ENCODE data around the gene ATP9B.

DNA sequence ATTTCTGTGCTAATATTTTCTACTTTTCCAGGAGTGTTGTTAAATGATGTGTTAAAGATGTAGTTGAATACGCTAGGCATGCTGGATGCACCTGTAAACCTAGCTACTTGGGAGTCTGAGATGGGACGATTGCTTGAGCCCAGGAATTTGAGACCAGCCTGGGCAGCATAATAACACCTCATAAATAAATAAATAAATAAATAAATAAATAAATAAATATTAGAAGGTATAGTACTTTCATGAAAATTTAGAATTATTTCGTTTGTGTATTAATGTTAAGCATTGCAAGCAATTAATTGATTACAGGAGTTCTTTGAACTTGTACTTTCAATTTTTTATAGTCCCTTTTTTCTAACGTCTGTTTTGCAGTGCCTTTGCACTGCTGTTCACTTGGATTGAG lies 137.2 kb downstream of the ATP9B start:
- TF ChIP-seq, protein P1, sequence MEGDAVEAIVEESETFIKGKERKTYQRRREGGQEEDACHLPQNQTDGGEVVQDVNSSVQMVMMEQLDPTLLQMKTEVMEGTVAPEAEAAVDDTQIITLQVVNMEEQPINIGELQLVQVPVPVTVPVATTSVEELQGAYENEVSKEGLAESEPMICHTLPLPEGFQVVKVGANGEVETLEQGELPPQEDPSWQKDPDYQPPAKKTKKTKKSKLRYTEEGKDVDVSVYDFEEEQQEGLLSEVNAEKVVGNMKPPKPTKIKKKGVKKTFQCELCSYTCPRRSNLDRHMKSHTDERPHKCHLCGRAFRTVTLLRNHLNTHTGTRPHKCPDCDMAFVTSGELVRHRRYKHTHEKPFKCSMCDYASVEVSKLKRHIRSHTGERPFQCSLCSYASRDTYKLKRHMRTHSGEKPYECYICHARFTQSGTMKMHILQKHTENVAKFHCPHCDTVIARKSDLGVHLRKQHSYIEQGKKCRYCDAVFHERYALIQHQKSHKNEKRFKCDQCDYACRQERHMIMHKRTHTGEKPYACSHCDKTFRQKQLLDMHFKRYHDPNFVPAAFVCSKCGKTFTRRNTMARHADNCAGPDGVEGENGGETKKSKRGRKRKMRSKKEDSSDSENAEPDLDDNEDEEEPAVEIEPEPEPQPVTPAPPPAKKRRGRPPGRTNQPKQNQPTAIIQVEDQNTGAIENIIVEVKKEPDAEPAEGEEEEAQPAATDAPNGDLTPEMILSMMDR (conservative IDR thresholded peaks at IDR 0.05; ENCODE audit: low read length) = no peak
- no peak for TF ChIP-seq EZH2phosphoT487 (IDR thresholded peaks at IDR 0.05; ENCODE audit: borderline replicate concordance)

Measured in Loucy (cell line).